ENCODE measurements around the gene TMEM256. TPM values are rescaled to one million over a fixed set of nuclear protein-coding genes. Genes with fewer than 3 reads are reported as not detected.
A peak's percentile ranks its signal among the peaks of the same experiment; 100 is the strongest.

Gene TMEM256
- total RNA-seq, 2 donors from 2014 or later = 43.4 to 64.8 TPM

- no peaks in the 10 kb centered on the region for H3K36me3 ChIP-seq
- no peaks in the 10 kb centered on the region for H3K9me3 ChIP-seq
- peak overlapping the region; percentile 37 to 60 for H3K4me3 ChIP-seq
- H3K4me1 ChIP-seq = peaks cover 0 to 56% of the 10 kb centered on the region in 2 donors
- DNase-seq (ENCODE audit: low spot score) = no peak
- H3K27me3 ChIP-seq = peaks cover 0 to 9% of the 10 kb centered on the region in 2 donors
- peak in 1 of 2 donors; percentile 35 for TF ChIP-seq CTCF (IDR thresholded peaks at IDR 0.05)
- H3K27ac ChIP-seq = peak overlapping the region; percentile 83 to 85
Measured at GRCh38 chr17:7435676-7436555, 32.0 kb upstream of the TMEM256 start.

GRCh38 chr17:7432296-7432695, 28.4 kb upstream of the TMEM256 start:
- Histone ChIP-seq H3K4me3 (no peak overlapping the region), H3K36me3 (no peaks in the 10 kb centered on the region), H3K9me3 (no peaks in the 10 kb centered on the region), H3K27ac (no peak overlapping the region), H3K4me1 (peaks cover 0 to 21% of the 10 kb centered on the region in 2 donors), H3K27me3 (no peaks in the 10 kb centered on the region)
- no peak for TF ChIP-seq CTCF (IDR thresholded peaks at IDR 0.05)
- DNase-seq (ENCODE audit: low spot score) = no peak

- H3K9me3 ChIP-seq = no peaks in the 10 kb centered on the region
- no peak for DNase-seq (ENCODE audit: low spot score)
- no peak overlapping the region for H3K4me3 ChIP-seq
- H3K36me3 ChIP-seq = no peaks in the 10 kb centered on the region
- no peak for TF ChIP-seq CTCF (IDR thresholded peaks at IDR 0.05)
- no peaks in the 10 kb centered on the region for H3K27me3 ChIP-seq
- H3K27ac ChIP-seq = no peak overlapping the region
- H3K4me1 ChIP-seq = peaks cover 0 to 11% of the 10 kb centered on the region in 2 donors
Measured at GRCh38 chr17:7431231-7431630, 27.3 kb upstream of the TMEM256 start.

GRCh38 chr17:7429722-7430121, 25.8 kb upstream of the TMEM256 start:
- H3K4me1 ChIP-seq = no peaks in the 10 kb centered on the region
- no peaks in the 10 kb centered on the region for H3K9me3 ChIP-seq
- H3K27ac ChIP-seq = no peak overlapping the region
- H3K36me3 ChIP-seq = no peaks in the 10 kb centered on the region
- TF ChIP-seq CTCF (IDR thresholded peaks at IDR 0.05) = no peak
- no peak overlapping the region for H3K4me3 ChIP-seq
- no peak for DNase-seq (ENCODE audit: low spot score)
- H3K27me3 ChIP-seq = no peaks in the 10 kb centered on the region

- no peak within 1 kb of the TSS for H3K27ac ChIP-seq
- no peaks in the 10 kb centered on the region for H3K4me1 ChIP-seq
- H3K4me3 ChIP-seq = no peak within 1 kb of the TSS
- no peak for DNase-seq (ENCODE audit: low spot score)
- TF ChIP-seq CTCF (IDR thresholded peaks at IDR 0.05) = no peak
- H3K27me3 ChIP-seq = no peaks in the 10 kb centered on the region
- no peaks in the 10 kb centered on the region for H3K36me3 ChIP-seq
- H3K9me3 ChIP-seq = no peaks in the 10 kb centered on the region
Measured at GRCh38 chr17:7428557-7428956, 24.7 kb upstream of the TMEM256 start, which contains the start of gene SPEM3. Gene SPEM3 (plus strand): TSS chr17:7428857. CDS start chr17:7428903, 46 bp downstream.

Measured in right atrium auricular region (tissue), 2 donors.